ENCODE measurements around the gene PID1. TPM values are rescaled to one million over a fixed set of nuclear protein-coding genes. Genes with fewer than 3 reads are reported as not detected.

PID1 gene
- total and polyA plus RNA-seq, 10 donors = 3.2 to 30.0 (median 14.7) TPM

- TF ChIP-seq CTCF (IDR thresholded peaks at IDR 0.05 in 8 of 11, conservative IDR thresholded peaks at IDR 0.05 in 3 of 11) (no peak), POLR2AphosphoS5 (IDR thresholded peaks at IDR 0.05) (no peak), POLR2A (IDR thresholded peaks at IDR 0.05) (no peak)
- H3K27ac ChIP-seq = no peak overlapping the region
- H3K4me3 ChIP-seq = no peak overlapping the region
- intact Hi-C loops (cut with DNase I; ENCODE audit: low total_unique reads) = no loop called here
- H3K4me1 ChIP-seq = no peaks in the 10 kb centered on the region
- H3K27me3 ChIP-seq (replicated peaks in 1 of 7) = no peaks in the 10 kb centered on the region
- no peaks in the 10 kb centered on the region for H3K36me3 ChIP-seq
- H3K9me3 ChIP-seq = peaks cover 0 to 9% (median 0%) of the 10 kb centered on the region in 8 donors
- no peak for DNase-seq
Measured at GRCh38 chr2:229085439-229085838, 185.6 kb downstream of the PID1 start.

GRCh38 chr2:229084447-229084846 is 186.6 kb downstream of the PID1 start:
- 71 to 80% (median 73%) methylated on average over 5 of the region's 5 CpGs for WGBS, 5 donors
- H3K36me3 ChIP-seq = no peaks in the 10 kb centered on the region
- no peaks in the 10 kb centered on the region for H3K27me3 ChIP-seq (replicated peaks in 1 of 7)
- intact Hi-C loops (cut with DNase I; ENCODE audit: low total_unique reads) = no loop called here
- no peak overlapping the region for H3K4me3 ChIP-seq
- H3K9me3 ChIP-seq = peaks cover 0 to 9% (median 0%) of the 10 kb centered on the region in 8 donors
- TF ChIP-seq POLR2AphosphoS5 (IDR thresholded peaks at IDR 0.05) (no peak), POLR2A (IDR thresholded peaks at IDR 0.05) (no peak), CTCF (IDR thresholded peaks at IDR 0.05 in 8 of 11, conservative IDR thresholded peaks at IDR 0.05 in 3 of 11) (no peak)
- no peak overlapping the region for H3K27ac ChIP-seq
- no peaks in the 10 kb centered on the region for H3K4me1 ChIP-seq
- DNase-seq = no peak

- Histone ChIP-seq H3K4me3 (no peak overlapping the region), H3K27me3 (replicated peaks in 1 of 7) (no peaks in the 10 kb centered on the region), H3K9me3 (peaks cover 0 to 9% (median 0%) of the 10 kb centered on the region in 8 donors), H3K4me1 (no peaks in the 10 kb centered on the region), H3K27ac (no peak overlapping the region), H3K36me3 (no peaks in the 10 kb centered on the region)
- WGBS, 5 donors = 63 to 79% (median 73%) methylated on average over 5 of the region's 5 CpGs
- intact Hi-C loops (cut with DNase I; ENCODE audit: low total_unique reads) = no loop called here
- TF ChIP-seq POLR2A (IDR thresholded peaks at IDR 0.05) = no peak
- TF ChIP-seq CTCF (IDR thresholded peaks at IDR 0.05 in 8 of 11, conservative IDR thresholded peaks at IDR 0.05 in 3 of 11) = no peak
- TF ChIP-seq POLR2AphosphoS5 (IDR thresholded peaks at IDR 0.05) = no peak
- DNase-seq = no peak
Measured at GRCh38 chr2:229083606-229084340, 187.3 kb downstream of the PID1 start.

GRCh38 chr2:229081411-229081810 is 189.7 kb downstream of the PID1 start:
- no peak for DNase-seq
- H3K9me3 ChIP-seq = peaks cover 0 to 11% (median 4%) of the 10 kb centered on the region in 8 donors
- intact Hi-C loops (cut with DNase I; ENCODE audit: low total_unique reads) = no loop called here
- TF ChIP-seq POLR2AphosphoS5 (IDR thresholded peaks at IDR 0.05) = no peak
- TF ChIP-seq POLR2A (IDR thresholded peaks at IDR 0.05) = no peak
- no peak for TF ChIP-seq CTCF (IDR thresholded peaks at IDR 0.05 in 8 of 11, conservative IDR thresholded peaks at IDR 0.05 in 3 of 11)
- H3K27me3 ChIP-seq (replicated peaks in 1 of 7) = no peaks in the 10 kb centered on the region
- H3K4me1 ChIP-seq = no peaks in the 10 kb centered on the region
- no peak overlapping the region for H3K27ac ChIP-seq
- 14 to 38% (median 23%) methylated on average over 1 of the region's 1 CpG for WGBS, 5 donors
- no peaks in the 10 kb centered on the region for H3K36me3 ChIP-seq
- H3K4me3 ChIP-seq = no peak overlapping the region
